Muscle of leg (tissue), 16 donors: ENCODE results near the gene GRHPR. TPM values are rescaled to one million over a fixed set of nuclear protein-coding genes. Genes with fewer than 3 reads are reported as not detected.

Experiments used
- DNase-seq: peaks from one replicate; pipeline ENCODE4 v3.0.0; 2013
- H3K27ac ChIP-seq: one replicate; pipeline ENCODE4 v1.5.1; 2013; ENCODE audit warnings: mild to moderate bottlenecking, low read length, control low read depth
- H3K27me3 ChIP-seq: one replicate; pipeline ENCODE4 v1.6.1; 2013; ENCODE audit warnings: low read length; ENCODE audit not compliant: control insufficient read depth, insufficient read depth
- H3K36me3 ChIP-seq: one replicate; pipeline ENCODE4 v1.6.1; 2013; ENCODE audit warnings: low read length; ENCODE audit not compliant: control insufficient read depth, insufficient read depth
- H3K4me1 ChIP-seq: one replicate; pipeline ENCODE4 v1.6.1; 2013; ENCODE audit warnings: low read length; ENCODE audit not compliant: control insufficient read depth, insufficient read depth
- H3K4me3 ChIP-seq: one replicate; pipeline ENCODE4 v1.5.1; 2013; ENCODE audit warnings: low read length, control low read depth
- H3K9me3 ChIP-seq: replicated peaks from 2 replicates; pipeline ENCODE4 v1.6.1; 2013; ENCODE audit warnings: low read depth, low read length; ENCODE audit not compliant: control insufficient read depth
- WGBS: methylation state at CpG from one replicate; pipeline ENCODE4 v1.1.5; 2013; ENCODE audit warnings: missing lambda C conversion rate; ENCODE audit not compliant: insufficient coverage; 5-methylcytosine and 5-hydroxymethylcytosine counted together
- long read RNA-seq, 11 donors: transcript quantifications; one replicate each; lab custom pipeline, GENCODE V29; 2026
- polyA plus RNA-seq, 8 donors: library from polyadenylated mRNA; unstranded; fragments of 120-200 nt; gene quantifications; one replicate each; pipeline versions ENCODE4 v1.2.1 to v1.2.3, GENCODE V29; 2013; ENCODE audit warnings: inconsistent platforms in 1 of 8, low replicate concordance in 1 of 8; ENCODE audit not compliant: insufficient read length in 8 of 8, insufficient read depth in 1 of 8
- total RNA-seq: library from RNA; stranded (reverse); fragments of 120-200 nt; gene quantifications from one replicate; pipeline ENCODE4 v1.2.4, GENCODE V29; 2013

The GRHPR gene
- total RNA-seq (134 TPM), polyA plus RNA-seq (100 to 1,000 TPM; 108 to 133 (median 119) TPM)
- long read RNA-seq, donor 1, full-length matches to known transcripts = 26 of 34 reads
- long read RNA-seq, donor 1, partial matches to known transcripts = 8 of 34 reads
- long read RNA-seq, donor 1, other reads (novel, unspliced or antisense) = 0 of 34 reads
- long read RNA-seq, donor 2 = 0 reads
- long read RNA-seq, donor 3, full-length matches to known transcripts = 46 of 52 reads
- long read RNA-seq, donor 3, partial matches to known transcripts = 6 of 52 reads
- long read RNA-seq, donor 3, other reads (novel, unspliced or antisense) = 0 of 52 reads
- long read RNA-seq, donor 4, full-length matches to known transcripts = 41 of 48 reads
- long read RNA-seq, donor 4, partial matches to known transcripts = 7 of 48 reads
- long read RNA-seq, donor 4, other reads (novel, unspliced or antisense) = 0 of 48 reads
- long read RNA-seq, donor 5, full-length matches to known transcripts = 142 of 162 reads
- long read RNA-seq, donor 5, partial matches to known transcripts = 20 of 162 reads
- long read RNA-seq, donor 5, other reads (novel, unspliced or antisense) = 0 of 162 reads
- long read RNA-seq, donor 6, full-length matches to known transcripts = 82 of 97 reads
- long read RNA-seq, donor 6, partial matches to known transcripts = 15 of 97 reads
- long read RNA-seq, donor 6, other reads (novel, unspliced or antisense) = 0 of 97 reads
- long read RNA-seq, donor 7, full-length matches to known transcripts = 76 of 82 reads
- long read RNA-seq, donor 7, partial matches to known transcripts = 6 of 82 reads
- long read RNA-seq, donor 7, other reads (novel, unspliced or antisense) = 0 of 82 reads
- long read RNA-seq, donor 8, full-length matches to known transcripts = 24 of 24 reads
- long read RNA-seq, donor 8, partial matches to known transcripts = 0 of 24 reads
- long read RNA-seq, donor 8, other reads (novel, unspliced or antisense) = 0 of 24 reads
- long read RNA-seq, donor 9, full-length matches to known transcripts = 37 of 37 reads
- long read RNA-seq, donor 9, partial matches to known transcripts = 0 of 37 reads
- long read RNA-seq, donor 9, other reads (novel, unspliced or antisense) = 0 of 37 reads
- long read RNA-seq, donor 10, full-length matches to known transcripts = 64 of 83 reads
- long read RNA-seq, donor 10, partial matches to known transcripts = 19 of 83 reads
- long read RNA-seq, donor 10, other reads (novel, unspliced or antisense) = 0 of 83 reads
- long read RNA-seq, donor 11, full-length matches to known transcripts = 47 of 54 reads
- long read RNA-seq, donor 11, partial matches to known transcripts = 7 of 54 reads
- long read RNA-seq, donor 11, other reads (novel, unspliced or antisense) = 0 of 54 reads

DNA sequence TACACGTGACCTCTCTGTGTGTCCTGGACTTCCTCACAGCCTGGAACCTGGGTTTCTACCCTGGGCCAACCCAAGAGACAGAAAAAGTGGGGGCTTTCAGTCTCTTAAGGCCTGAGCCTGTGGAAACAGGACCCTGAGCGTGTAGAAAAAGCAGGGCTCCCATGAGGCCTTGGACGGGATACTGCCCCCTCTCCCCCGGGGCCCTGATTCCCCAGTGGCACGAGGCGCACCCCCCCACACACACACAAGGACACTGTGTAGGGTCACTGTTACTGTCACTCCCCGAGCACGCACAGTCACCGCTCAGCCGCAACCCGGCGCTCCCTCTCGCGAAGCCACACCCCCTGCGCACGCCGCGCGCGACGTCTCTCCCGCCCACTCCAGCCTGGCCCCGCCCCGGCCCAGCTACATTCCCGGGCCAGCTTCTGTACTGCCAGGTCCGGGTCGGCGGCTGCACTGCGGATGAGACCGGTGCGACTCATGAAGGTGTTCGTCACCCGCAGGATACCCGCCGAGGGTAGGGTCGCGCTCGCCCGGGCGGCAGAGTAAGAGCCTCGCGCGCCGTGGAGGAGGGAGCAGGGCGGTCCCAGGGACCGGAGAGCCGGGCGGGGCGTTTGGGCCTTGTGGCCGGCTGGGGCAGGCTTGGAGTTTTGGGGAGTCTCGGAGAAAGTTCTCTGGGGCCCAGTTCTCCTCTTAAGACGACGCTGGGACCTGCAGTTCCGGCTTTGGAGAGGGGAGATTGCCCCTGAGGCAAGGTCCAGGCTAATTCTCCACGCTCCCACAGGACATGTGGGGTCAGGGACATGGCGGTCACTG is at the start of gene GRHPR:
TSS of gene GRHPR (plus strand) at position 408 of the 816 bp plus-strand sequence. CDS start at position 463, 55 bp downstream.
- peak within 1 kb of the TSS; percentile 50 for H3K4me3 ChIP-seq

DNA sequence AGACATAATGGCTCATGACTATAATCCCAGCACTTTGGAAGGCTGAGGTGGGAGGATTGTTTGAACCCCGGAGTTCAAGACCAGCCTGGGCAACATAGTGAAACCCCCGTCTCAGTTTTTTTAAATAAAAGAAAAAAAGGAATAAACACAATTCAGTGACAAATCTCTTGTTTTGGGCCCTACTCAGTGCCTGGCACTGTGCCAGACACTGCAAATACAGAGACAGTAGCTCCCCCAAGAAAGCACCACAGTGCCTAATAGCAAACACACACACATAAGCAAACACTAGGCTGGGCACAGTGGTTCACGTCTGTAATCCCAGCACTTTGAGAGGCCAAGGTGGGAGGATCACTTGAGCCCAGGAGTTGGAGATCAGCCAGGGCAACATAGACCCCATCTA is 49.7 kb upstream of the GRHPR start:
- Histone ChIP-seq H3K27ac (no peak overlapping the region), H3K9me3 (no peaks in the 10 kb centered on the region), H3K36me3 (no peaks in the 10 kb centered on the region), H3K4me3 (no peak overlapping the region), H3K4me1 (no peaks in the 10 kb centered on the region), H3K27me3 (no peaks in the 10 kb centered on the region)
- no CpG with 5 or more reads among the region's 3 CpGs for WGBS
- no peak for DNase-seq

More for the DNA sequence above, at the start of gene GRHPR:
- peaks cover 29% of the 10 kb centered on the region for H3K4me1 ChIP-seq
- WGBS = under 1% methylated on average over 50 of the region's 56 CpGs
- H3K9me3 ChIP-seq = no peaks in the 10 kb centered on the region
- peaks cover 30% of the 10 kb centered on the region for H3K36me3 ChIP-seq
- H3K27ac ChIP-seq = peak within 1 kb of the TSS; percentile 74
- DNase-seq = peak; percentile 88
- no peaks in the 10 kb centered on the region for H3K27me3 ChIP-seq

DNA sequence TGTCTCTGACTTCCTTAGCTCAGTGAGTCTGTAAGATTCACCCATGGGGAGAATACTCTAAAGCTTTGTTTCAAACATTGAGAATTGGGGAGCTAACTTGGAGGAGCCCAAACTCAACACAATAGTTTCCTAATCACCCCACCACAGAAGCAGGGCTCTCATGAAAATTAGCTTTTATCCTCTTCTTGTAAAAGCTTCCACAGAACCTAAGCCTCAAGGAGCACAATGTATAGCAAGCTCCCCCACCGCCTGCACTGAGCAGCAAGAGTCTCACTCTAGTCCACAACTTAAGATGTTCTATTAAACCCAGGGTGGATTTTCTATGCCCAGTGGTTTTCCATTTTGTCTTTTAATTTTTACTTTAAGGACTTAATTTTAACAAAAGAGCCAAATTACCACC is 48.9 kb upstream of the GRHPR start:
- Histone ChIP-seq H3K36me3 (no peaks in the 10 kb centered on the region), H3K27me3 (no peaks in the 10 kb centered on the region), H3K9me3 (no peaks in the 10 kb centered on the region), H3K27ac (no peak overlapping the region), H3K4me1 (no peaks in the 10 kb centered on the region), H3K4me3 (no peak overlapping the region)
- WGBS = 100% methylated on average over 1 of the region's 1 CpG
- no peak for DNase-seq

DNA sequence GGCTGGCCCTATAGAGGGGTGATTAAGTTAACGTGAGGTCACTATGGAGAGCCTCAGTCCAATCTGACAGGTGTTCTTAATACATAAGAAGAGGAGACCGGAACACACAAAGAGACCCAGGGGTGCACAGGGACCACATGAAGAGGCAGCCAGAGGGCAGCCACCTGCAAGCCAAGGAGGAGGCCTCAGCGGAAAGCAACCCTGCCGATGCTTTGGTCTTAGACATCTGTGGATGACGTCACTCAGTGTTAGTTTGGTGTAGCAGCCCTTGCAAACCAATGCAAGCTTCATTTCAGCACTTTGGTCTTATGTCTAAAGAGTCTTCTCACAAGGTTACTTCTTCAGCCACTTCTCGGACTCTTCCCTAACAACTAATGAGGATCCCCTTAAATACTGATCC is 47.6 kb upstream of the GRHPR start:
- 38% methylated on average over 5 of the region's 6 CpGs for WGBS
- Histone ChIP-seq H3K9me3 (no peaks in the 10 kb centered on the region), H3K27ac (no peak overlapping the region), H3K4me3 (no peak overlapping the region), H3K36me3 (no peaks in the 10 kb centered on the region), H3K27me3 (no peaks in the 10 kb centered on the region), H3K4me1 (no peaks in the 10 kb centered on the region)
- DNase-seq = peak; percentile 25

DNA sequence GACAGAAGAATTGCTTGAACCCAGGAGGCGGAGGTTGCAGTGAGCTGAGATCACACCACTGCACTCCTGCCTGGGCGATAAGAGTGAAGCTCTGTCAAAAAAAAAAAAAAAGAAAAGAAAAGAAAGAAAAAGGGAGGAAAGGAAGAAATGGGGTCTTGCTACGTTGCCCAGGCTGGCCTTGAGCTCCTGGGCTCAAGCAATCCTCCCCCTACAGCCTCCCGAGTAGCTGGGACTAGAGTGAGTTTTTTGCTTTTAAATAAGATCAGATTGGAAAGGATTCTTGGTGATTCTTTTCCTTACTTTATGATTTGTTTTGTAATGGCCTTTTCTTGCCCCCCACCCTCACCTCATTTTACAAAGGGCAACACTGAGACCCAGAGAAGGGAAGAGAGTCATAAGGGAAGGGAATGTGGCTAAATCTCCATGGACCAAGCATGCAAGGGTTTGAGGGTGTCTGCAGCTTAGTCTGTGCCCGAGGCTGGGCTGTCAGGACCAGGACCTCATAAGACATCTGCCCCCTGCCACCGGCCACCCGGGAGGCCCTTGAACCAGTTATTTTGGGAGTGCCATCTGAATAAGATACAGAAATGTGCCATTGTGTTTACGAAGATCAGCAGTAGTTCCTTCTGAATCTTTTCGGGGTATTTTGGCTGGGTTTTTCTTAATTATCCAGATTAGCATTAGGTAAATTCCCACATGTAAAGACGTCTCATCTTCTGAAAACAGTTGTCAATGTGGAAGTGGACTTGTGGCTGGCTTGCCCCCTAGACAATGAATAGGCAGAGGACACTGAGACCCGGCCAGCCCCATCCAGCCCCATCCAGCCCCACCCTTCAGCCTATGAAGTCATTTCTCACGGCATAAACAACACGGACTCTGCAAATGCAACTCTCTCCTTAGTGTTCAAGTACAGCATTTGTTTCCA is 44.5 kb upstream of the GRHPR start:
- no peak for DNase-seq
- no peaks in the 10 kb centered on the region for H3K9me3 ChIP-seq
- H3K27ac ChIP-seq = no peak overlapping the region
- H3K27me3 ChIP-seq = no peaks in the 10 kb centered on the region
- H3K4me3 ChIP-seq = no peak overlapping the region
- 69% methylated on average over 8 of the region's 13 CpGs for WGBS
- H3K4me1 ChIP-seq = no peaks in the 10 kb centered on the region
- H3K36me3 ChIP-seq = no peaks in the 10 kb centered on the region

DNA sequence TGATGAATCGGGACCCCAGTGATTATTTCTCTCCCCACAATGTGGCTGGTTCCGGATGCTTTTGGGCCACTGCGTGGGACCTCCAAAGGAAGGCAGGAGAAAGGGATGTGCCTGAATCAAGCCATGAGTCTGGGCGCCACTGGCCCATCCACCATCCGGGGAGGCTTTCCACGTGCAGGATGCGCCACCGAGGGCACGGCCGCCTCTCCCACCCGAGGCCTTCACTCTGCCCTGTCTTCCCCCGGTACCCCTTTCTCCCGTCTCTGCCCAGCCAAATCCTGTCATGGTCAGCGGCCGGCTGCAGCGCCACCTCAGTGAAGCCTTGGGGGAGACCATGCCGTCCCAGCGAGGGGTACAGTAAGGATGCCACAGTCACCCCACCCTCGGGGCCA is 43.9 kb upstream of the GRHPR start:
- no peak for DNase-seq
- Histone ChIP-seq H3K27me3 (no peaks in the 10 kb centered on the region), H3K36me3 (no peaks in the 10 kb centered on the region), H3K4me3 (no peak overlapping the region), H3K27ac (no peak overlapping the region), H3K9me3 (no peaks in the 10 kb centered on the region), H3K4me1 (no peaks in the 10 kb centered on the region)
- WGBS = 84% methylated on average over 18 of the region's 19 CpGs

DNA sequence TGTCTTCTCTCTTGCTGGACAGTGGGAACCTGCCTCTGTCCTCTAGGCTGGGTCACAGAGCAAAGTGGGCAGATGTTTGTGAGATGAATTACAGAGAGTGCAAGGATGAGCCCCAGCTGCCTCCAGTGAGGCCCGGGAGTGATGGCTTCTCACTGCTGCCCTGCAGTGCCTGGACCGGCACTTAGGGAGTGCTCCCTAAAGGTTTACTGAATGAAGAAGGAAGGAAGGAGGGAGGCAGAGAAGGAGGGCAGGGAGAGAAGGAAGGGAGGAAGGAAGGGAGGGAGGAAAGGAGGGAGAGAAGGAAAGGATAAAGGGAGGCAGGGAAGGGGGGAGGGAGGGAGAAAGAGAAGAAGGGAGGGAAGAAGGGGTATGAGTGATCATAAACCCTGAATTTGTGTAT is 42.7 kb upstream of the GRHPR start:
- H3K4me3 ChIP-seq = no peak overlapping the region
- no peak for DNase-seq
- H3K27me3 ChIP-seq = no peaks in the 10 kb centered on the region
- H3K27ac ChIP-seq = no peak overlapping the region
- H3K36me3 ChIP-seq = no peaks in the 10 kb centered on the region
- H3K4me1 ChIP-seq = no peaks in the 10 kb centered on the region
- 44% methylated on average over 2 of the region's 2 CpGs for WGBS
- no peaks in the 10 kb centered on the region for H3K9me3 ChIP-seq

DNA sequence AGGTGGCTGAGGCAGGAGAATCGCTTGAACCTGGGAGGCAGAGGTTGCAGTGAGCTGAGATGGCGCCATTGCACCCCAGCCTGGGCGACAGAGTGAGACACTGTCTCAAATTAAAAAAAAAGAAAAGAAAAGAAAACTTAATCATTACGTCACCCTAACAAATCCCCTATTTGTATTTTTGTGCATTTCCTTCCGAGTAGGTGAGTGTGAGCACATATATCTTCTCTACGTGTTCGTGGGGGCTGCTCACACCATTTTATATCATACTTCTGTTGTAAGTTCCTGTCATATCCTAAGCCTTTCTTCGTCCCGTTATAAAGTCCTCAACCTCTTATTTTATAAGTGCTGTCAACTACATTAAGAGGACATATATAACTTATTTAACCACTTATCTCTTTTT is 41.9 kb upstream of the GRHPR start:
- no CpG with 5 or more reads among the region's 9 CpGs for whole genome bisulfite sequencing
- H3K4me3 ChIP-seq = no peak overlapping the region
- H3K27ac ChIP-seq = no peak overlapping the region
- no peaks in the 10 kb centered on the region for H3K36me3 ChIP-seq
- no peak for DNase-seq
- no peaks in the 10 kb centered on the region for H3K4me1 ChIP-seq
- H3K27me3 ChIP-seq = no peaks in the 10 kb centered on the region
- H3K9me3 ChIP-seq = no peaks in the 10 kb centered on the region
